H1 (cell line): ENCODE data around the gene TAF1B.

ENCODE experiments used
- EGR1 ChIP-seq: IDR thresholded peaks from 2 replicates; pipeline ENCODE4 v1.6.1; 2011; ENCODE audit warnings: low read depth, low read length, borderline replicate concordance
- GABPA ChIP-seq: IDR thresholded peaks from 2 replicates; pipeline ENCODE4 v1.6.1; 2011; ENCODE audit warnings: mild to moderate bottlenecking, low read length, moderate library complexity, borderline replicate concordance; ENCODE audit not compliant: insufficient read depth
- JUN ChIP-seq: IDR thresholded peaks from 2 replicates; pipeline ENCODE4 v1.6.1; 2011; ENCODE audit warnings: low read depth, mild to moderate bottlenecking, improper control_type of control experiment, low read length
- POLR2A ChIP-seq, 2 experiments: IDR thresholded peaks; 1 replicate in 1 of 2; 2 replicates in 1 of 2; pipeline ENCODE4 v1.6.1; 2011; ENCODE audit warnings: low read depth in 2 of 2, low read length in 2 of 2, mild to moderate bottlenecking in 2 of 2; ENCODE audit errors: control extremely low read depth in 1 of 2
- RAD21 ChIP-seq, 2 experiments: IDR thresholded peaks in 1 of 2; conservative IDR thresholded peaks in 1 of 2; 2 replicates each; pipeline ENCODE4 v1.6.1; 2011; ENCODE audit warnings: low read depth in 2 of 2, low read length in 2 of 2, improper control_type of control experiment in 1 of 2, inconsistent platforms in 1 of 2, mild to moderate bottlenecking in 1 of 2, moderate library complexity in 1 of 2
- TAF1 ChIP-seq: IDR thresholded peaks from 2 replicates; pipeline ENCODE4 v1.6.1; 2011; ENCODE audit warnings: mild to moderate bottlenecking, low read depth, low read length
- TAF7 ChIP-seq: optimal IDR thresholded peaks from 2 replicates; pipeline ENCODE3; 2011; ENCODE audit warnings: low read depth, mild to moderate bottlenecking, inconsistent platforms, low read length, moderate library complexity, borderline replicate concordance
- TBP ChIP-seq: IDR thresholded peaks from 2 replicates; pipeline ENCODE4 v1.6.1; 2011; ENCODE audit warnings: low read depth, low read length, improper control_type of control experiment
- ZNF274 ChIP-seq: IDR thresholded peaks from 2 replicates; pipeline ENCODE4 v1.7.0; 2012; ENCODE audit warnings: low read length, borderline replicate concordance; ENCODE audit errors: extremely low read depth
- TF ChIP-seq, protein P1 (sequence below), 3 experiments: IDR thresholded peaks; 1 replicate in 2 of 3; 2 replicates in 1 of 3; pipeline versions ENCODE4 v1.5.1 to v1.6.1; 2011; ENCODE audit warnings: low read length in 3 of 3, mild to moderate bottlenecking in 3 of 3, inconsistent platforms in 2 of 3, low read depth in 1 of 3, moderate library complexity in 1 of 3; ENCODE audit not compliant: insufficient read depth in 1 of 3; ENCODE audit errors: control extremely low read depth in 1 of 3
- TF ChIP-seq, protein P2 (sequence below): IDR thresholded peaks from 2 replicates; pipeline ENCODE4 v1.6.1; 2011; ENCODE audit warnings: low read length, improper control_type of control experiment

DNA sequence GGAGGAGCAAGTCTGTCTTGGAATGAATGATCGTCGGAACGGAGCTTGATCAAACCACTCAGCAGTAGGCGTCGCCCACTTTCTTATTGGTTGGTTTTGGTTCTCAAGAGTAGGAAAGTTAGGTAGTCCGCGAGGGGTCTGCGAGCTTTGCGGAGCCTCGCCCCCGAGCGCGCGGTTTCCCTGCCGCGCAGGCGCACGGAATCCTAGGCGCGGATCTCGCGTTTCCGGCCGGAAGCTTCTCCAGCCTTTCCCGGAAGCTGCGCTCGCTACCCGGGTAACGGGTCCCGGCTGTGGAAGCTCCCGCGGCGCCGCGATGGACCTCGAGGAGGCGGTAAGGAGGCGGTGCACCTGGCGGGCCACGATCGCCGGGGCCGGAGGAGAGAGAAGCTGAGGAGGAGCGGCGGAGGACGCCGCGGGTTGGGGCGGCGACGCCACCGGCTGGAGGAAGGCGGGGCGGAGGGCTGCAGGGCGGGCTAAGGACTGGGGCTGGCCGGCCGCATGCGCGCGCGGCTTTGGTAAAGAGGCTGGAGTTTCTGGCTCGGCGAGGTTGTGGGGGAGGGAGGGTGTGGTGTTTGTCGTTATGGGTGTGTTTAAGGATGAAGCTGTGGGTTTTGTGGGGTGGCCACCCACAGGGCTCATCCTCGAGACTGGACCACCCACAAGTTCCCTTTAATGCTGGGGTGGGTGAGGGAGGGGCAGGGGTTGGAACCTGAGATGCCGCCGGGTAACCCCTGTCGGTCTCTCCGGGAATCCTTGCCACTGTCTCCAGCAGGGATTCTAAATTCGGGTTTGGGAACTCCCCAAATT lies at the start of gene TAF1B:
- TF ChIP-seq, protein P1, sequence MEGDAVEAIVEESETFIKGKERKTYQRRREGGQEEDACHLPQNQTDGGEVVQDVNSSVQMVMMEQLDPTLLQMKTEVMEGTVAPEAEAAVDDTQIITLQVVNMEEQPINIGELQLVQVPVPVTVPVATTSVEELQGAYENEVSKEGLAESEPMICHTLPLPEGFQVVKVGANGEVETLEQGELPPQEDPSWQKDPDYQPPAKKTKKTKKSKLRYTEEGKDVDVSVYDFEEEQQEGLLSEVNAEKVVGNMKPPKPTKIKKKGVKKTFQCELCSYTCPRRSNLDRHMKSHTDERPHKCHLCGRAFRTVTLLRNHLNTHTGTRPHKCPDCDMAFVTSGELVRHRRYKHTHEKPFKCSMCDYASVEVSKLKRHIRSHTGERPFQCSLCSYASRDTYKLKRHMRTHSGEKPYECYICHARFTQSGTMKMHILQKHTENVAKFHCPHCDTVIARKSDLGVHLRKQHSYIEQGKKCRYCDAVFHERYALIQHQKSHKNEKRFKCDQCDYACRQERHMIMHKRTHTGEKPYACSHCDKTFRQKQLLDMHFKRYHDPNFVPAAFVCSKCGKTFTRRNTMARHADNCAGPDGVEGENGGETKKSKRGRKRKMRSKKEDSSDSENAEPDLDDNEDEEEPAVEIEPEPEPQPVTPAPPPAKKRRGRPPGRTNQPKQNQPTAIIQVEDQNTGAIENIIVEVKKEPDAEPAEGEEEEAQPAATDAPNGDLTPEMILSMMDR (IDR thresholded peaks at IDR 0.05; ENCODE audit: control extremely low read depth in 1 of 3, insufficient read depth in 1 of 3, low read depth in 1 of 3, low read length in 3 of 3) = peak; percentile 41 to 47 (median 44); a peak in 3 of 4 replicates
- TF ChIP-seq GABPA = no peak; the same call in 1 of the 2 replicates
- TF ChIP-seq ZNF274 = no peak
- peak; percentile 32 to 48; a peak in 3 of 4 replicates for TF ChIP-seq RAD21 (IDR thresholded peaks at IDR 0.05 in 1 of 2, conservative IDR thresholded peaks at IDR 0.05 in 1 of 2; ENCODE audit: low read depth in 2 of 2, low read length in 2 of 2)
- TF ChIP-seq TAF7 = no peak
- no peak; the same call in 1 of the 2 replicates for TF ChIP-seq TAF1
- TF ChIP-seq, protein P2, sequence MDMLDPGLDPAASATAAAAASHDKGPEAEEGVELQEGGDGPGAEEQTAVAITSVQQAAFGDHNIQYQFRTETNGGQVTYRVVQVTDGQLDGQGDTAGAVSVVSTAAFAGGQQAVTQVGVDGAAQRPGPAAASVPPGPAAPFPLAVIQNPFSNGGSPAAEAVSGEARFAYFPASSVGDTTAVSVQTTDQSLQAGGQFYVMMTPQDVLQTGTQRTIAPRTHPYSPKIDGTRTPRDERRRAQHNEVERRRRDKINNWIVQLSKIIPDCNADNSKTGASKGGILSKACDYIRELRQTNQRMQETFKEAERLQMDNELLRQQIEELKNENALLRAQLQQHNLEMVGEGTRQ = no peak
- TF ChIP-seq EGR1 = peak; percentile 90
- peak in 1 of 2 experiments; percentile 39; a peak in 1 of 3 replicates for TF ChIP-seq POLR2A (IDR thresholded peaks at IDR 0.05; ENCODE audit: control extremely low read depth in 1 of 2, low read depth in 2 of 2, low read length in 2 of 2)
- TF ChIP-seq JUN = no peak
- TF ChIP-seq TBP = peak; percentile 30
